GM12878 (cell line): ENCODE data around the gene IRAK2. TPM values are rescaled to one million over a fixed set of nuclear protein-coding genes. Genes with fewer than 3 reads are reported as not detected.

Source experiments
- ATF7 ChIP-seq: fragments of 450-650 bp; IDR thresholded peaks from 2 replicates; pipeline ENCODE4 v1.6.1; 2016; ENCODE audit warnings: low read depth, mild to moderate bottlenecking
- CBX3 ChIP-seq: fragments of 200-600 bp; sonication (generic); IDR thresholded peaks from 2 replicates; pipeline ENCODE4 v1.6.1; 2016; ENCODE audit warnings: low read depth, borderline replicate concordance
- CBX5 ChIP-seq: sonication (generic); IDR thresholded peaks from 2 replicates; pipeline ENCODE4 v1.6.1; 2016; ENCODE audit warnings: low read depth, moderate library complexity, mild to moderate bottlenecking, inconsistent platforms
- CHD4 ChIP-seq: fragments of 200-600 bp; sonication (generic); IDR thresholded peaks from 2 replicates; pipeline ENCODE4 v1.6.1; 2016; ENCODE audit warnings: mild to moderate bottlenecking
- CREM ChIP-seq: IDR thresholded peaks from 2 replicates; pipeline ENCODE4 v1.6.1; 2014; ENCODE audit warnings: antibody characterized with exemption, low read depth
- FOS ChIP-seq: IDR thresholded peaks from 3 replicates; pipeline ENCODE4 v1.6.1; 2011; ENCODE audit warnings: borderline replicate concordance; ENCODE audit not compliant: insufficient read length; ENCODE audit errors: extremely low read depth
- GABPA ChIP-seq: IDR thresholded peaks from 2 replicates; pipeline ENCODE4 v1.6.1; 2014; ENCODE audit warnings: antibody characterized with exemption, low read depth, mild to moderate bottlenecking, inconsistent platforms
- HDAC6 ChIP-seq: fragments of 200-600 bp; sonication (generic); IDR thresholded peaks from one replicate; pipeline ENCODE4 v1.8.0; 2017; ENCODE audit warnings: antibody characterized with exemption; ENCODE audit not compliant: unreplicated experiment
- IKZF2 ChIP-seq, 2 experiments: fragments of 450-650 bp; IDR thresholded peaks; 2 replicates each; pipeline ENCODE4 v1.6.1; 2017; ENCODE audit warnings: mild to moderate bottlenecking in 2 of 2, moderate library complexity in 2 of 2
- JUND ChIP-seq: IDR thresholded peaks from 2 replicates; pipeline ENCODE4 v1.6.1; 2012; ENCODE audit warnings: low read depth, mild to moderate bottlenecking, low read length, improper control_type of control experiment, moderate library complexity
- KLF5 ChIP-seq: fragments of 450-650 bp; IDR thresholded peaks from 2 replicates; pipeline ENCODE4 v1.6.1; 2014; ENCODE audit warnings: mild to moderate bottlenecking; ENCODE audit not compliant: partially characterized antibody
- MXI1 ChIP-seq: fragments of 150-350 bp; IDR thresholded peaks from 2 replicates; pipeline ENCODE4 v1.6.1; 2011; ENCODE audit warnings: low read depth, mild to moderate bottlenecking, inconsistent platforms, low read length, improper control_type of control experiment
- MYB ChIP-seq: fragments of 150-350 bp; IDR thresholded peaks from 2 replicates; pipeline ENCODE4 v1.6.1; 2014; ENCODE audit warnings: mild to moderate bottlenecking, low read depth, low read length, borderline replicate concordance
- NR2C2 ChIP-seq: IDR thresholded peaks from 2 replicates; pipeline ENCODE4 v1.6.1; 2011; ENCODE audit warnings: borderline replicate concordance, low read depth; ENCODE audit not compliant: control insufficient read depth, insufficient read length
- PAX5 ChIP-seq: IDR thresholded peaks from 2 replicates; pipeline ENCODE4 v1.6.1; 2011; ENCODE audit warnings: low read depth, low read length, borderline replicate concordance
- POLR2AphosphoS5 ChIP-seq: IDR thresholded peaks from 2 replicates; pipeline ENCODE4 v1.6.1; 2011; ENCODE audit warnings: mild to moderate bottlenecking, low read length, inconsistent platforms
- POU2F2 ChIP-seq: IDR thresholded peaks from 3 replicates; pipeline ENCODE4 v1.6.1; 2011; ENCODE audit warnings: low read depth, mild to moderate bottlenecking, low read length, borderline replicate concordance
- RAD21 ChIP-seq: IDR thresholded peaks from 2 replicates; pipeline ENCODE4 v1.6.1; 2011; ENCODE audit warnings: mild to moderate bottlenecking, low read depth, low read length, moderate library complexity; ENCODE audit not compliant: insufficient read depth
- SIN3A ChIP-seq: IDR thresholded peaks from 2 replicates; pipeline ENCODE4 v1.6.1; 2012; ENCODE audit warnings: low read depth, low read length, improper control_type of control experiment
- SMARCA5 ChIP-seq: fragments of 450-650 bp; IDR thresholded peaks from 2 replicates; pipeline ENCODE4 v1.6.1; 2017; ENCODE audit warnings: mild to moderate bottlenecking
- TBL1XR1 ChIP-seq: IDR thresholded peaks from 2 replicates; pipeline ENCODE4 v1.6.1; 2012; ENCODE audit warnings: low read depth, low read length, improper control_type of control experiment
- WRNIP1 ChIP-seq: IDR thresholded peaks from 2 replicates; pipeline ENCODE4 v1.6.1; 2011; ENCODE audit warnings: low read depth, low read length, improper control_type of control experiment, borderline replicate concordance
- YY1 ChIP-seq: IDR thresholded peaks from 2 replicates; pipeline ENCODE4 v1.6.1; 2011; ENCODE audit warnings: low read depth, mild to moderate bottlenecking, low read length
- ZNF274 ChIP-seq: IDR thresholded peaks from one replicate; pipeline ENCODE4 v1.8.0; 2011; ENCODE audit not compliant: insufficient read length, insufficient read depth
- ZZZ3 ChIP-seq: IDR thresholded peaks from 2 replicates; pipeline ENCODE4 v1.6.1; 2011; ENCODE audit warnings: low read depth; ENCODE audit not compliant: control insufficient read depth, insufficient read length
- polyA plus RNA-seq, 11 experiments: library from polyadenylated mRNA; depleted of rRNA in 4 of 11; unstranded in 6 of 11; stranded (reverse) in 5 of 11; fragments of >200 nt; fragmentation: Nextera tagmentation in 4 of 11; fragmentation: Illumina TruSeq in 1 of 11; extraction: Ambion mirVana in 4 of 11; extraction: Trizol in 1 of 11; gene quantifications; 1 replicate in 1 of 11; 2 replicates in 10 of 11; pipeline versions ENCODE4 v1.2.1 to v1.2.3, GENCODE V29; 2011 to 2016; ENCODE audit warnings: inconsistent platforms in 2 of 11, missing spikeins in 2 of 11, low read depth in 1 of 11
- total RNA-seq, 4 experiments: library from RNA; depleted of rRNA in 3 of 4; stranded (reverse); fragments of >200 nt in 3 of 4; fragmentation: Illumina TruSeq in 1 of 4; extraction: Trizol in 1 of 4; gene quantifications; 2 replicates each; pipeline versions ENCODE4 v1.2.1 to v1.2.3, GENCODE V29; 2013 to 2021
- TF ChIP-seq, protein P1 (sequence below): fragments of 450-650 bp; IDR thresholded peaks from 2 replicates; pipeline ENCODE4 v1.6.1; 2017; ENCODE audit warnings: borderline replicate concordance
- TF ChIP-seq, protein P2 (sequence below): IDR thresholded peaks from 2 replicates; pipeline ENCODE4 v1.6.1; 2011; ENCODE audit warnings: borderline replicate concordance, low read depth, mild to moderate bottlenecking, moderate library complexity, mixed read lengths, low read length; ENCODE audit not compliant: insufficient read depth; ENCODE audit errors: extremely low read length
- TF ChIP-seq, protein P3 (sequence below): fragments of 450-650 bp; IDR thresholded peaks from 2 replicates; pipeline ENCODE4 v1.6.1; 2018; ENCODE audit warnings: borderline replicate concordance, mild to moderate bottlenecking; ENCODE audit not compliant: partially characterized antibody

Gene IRAK2
- total and polyA plus RNA-seq, 10 of the 15 experiments (the other 5 are each of a cell fraction or from before 2014, with no cell fraction given): 0.48 to 5.7 (median 4.5) TPM

DNA sequence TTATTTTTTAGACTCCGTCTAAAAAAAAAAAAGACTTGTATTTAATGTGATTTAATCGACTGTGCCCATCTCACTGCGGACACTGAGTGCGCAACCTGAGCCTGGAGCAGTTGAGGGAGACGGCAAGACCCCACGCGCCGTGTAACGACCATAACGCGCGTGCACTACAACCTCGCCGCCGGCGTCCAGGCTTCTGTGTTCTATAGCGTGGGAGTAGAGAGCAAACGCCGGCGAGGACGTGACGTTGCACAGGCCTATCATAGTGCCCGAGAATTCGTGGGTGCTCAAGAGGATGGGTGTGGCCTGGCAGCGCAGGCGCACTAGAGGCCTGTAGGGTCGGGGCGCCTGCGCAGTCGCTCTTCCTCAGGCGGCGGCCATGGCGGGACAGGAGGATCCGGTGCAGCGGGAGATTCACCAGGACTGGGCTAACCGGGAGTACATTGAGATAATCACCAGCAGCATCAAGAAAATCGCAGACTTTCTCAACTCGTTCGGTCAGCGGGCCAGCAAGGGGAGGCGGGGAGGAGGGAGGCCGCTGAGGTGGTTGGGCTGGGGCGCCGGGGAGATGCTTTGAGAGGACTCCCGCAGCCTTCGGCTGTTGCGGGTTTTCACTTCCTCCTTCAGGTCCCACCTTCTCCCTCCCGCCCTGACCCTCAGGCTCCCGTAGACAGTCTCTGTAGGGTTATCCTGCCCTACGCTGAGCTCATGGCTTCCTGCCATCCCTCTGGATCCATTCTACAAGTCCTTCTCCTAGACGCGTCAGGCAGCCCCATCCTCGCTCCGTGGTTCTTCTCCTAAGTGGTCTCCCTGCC is 49.2 kb upstream of the IRAK2 start, which contains the start of gene BRK1 (continued):
- TF ChIP-seq CHD4 (no peak), HDAC6 (no peak), POLR2AphosphoS5 (peak; percentile 95), ATF7 (peak; percentile 46), PAX5 (peak; percentile 23; the same call in 1 of the 2 replicates), ZNF274 (no peak), YY1 (peak; percentile 95), MXI1 (peak; percentile 93), GABPA (0 out of 2 replicates have a peak, but pooled peaks have one; percentile 22), CBX3 (no peak), CBX5 (no peak), FOS (no peak), WRNIP1 (no peak), ZZZ3 (no peak), KLF5 (peak; percentile 16), NR2C2 (no peak), IKZF2 (IDR thresholded peaks at IDR 0.05) (peak in 1 of 2 experiments; percentile 55; a peak in 2 of 4 replicates), JUND (no peak), SIN3A (no peak; the same call in 1 of the 2 replicates), MYB (no peak), TBL1XR1 (no peak), RAD21 (no peak), SMARCA5 (0 out of 2 replicates have a peak, but pooled peaks have one; percentile 53), POU2F2 (peak; percentile 78; the same call in 1 of the 3 replicates), CREM (peak; percentile 90)
- TF ChIP-seq, protein P1, sequence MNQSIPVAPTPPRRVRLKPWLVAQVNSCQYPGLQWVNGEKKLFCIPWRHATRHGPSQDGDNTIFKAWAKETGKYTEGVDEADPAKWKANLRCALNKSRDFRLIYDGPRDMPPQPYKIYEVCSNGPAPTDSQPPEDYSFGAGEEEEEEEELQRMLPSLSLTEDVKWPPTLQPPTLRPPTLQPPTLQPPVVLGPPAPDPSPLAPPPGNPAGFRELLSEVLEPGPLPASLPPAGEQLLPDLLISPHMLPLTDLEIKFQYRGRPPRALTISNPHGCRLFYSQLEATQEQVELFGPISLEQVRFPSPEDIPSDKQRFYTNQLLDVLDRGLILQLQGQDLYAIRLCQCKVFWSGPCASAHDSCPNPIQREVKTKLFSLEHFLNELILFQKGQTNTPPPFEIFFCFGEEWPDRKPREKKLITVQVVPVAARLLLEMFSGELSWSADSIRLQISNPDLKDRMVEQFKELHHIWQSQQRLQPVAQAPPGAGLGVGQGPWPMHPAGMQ: peak; percentile 43; the same call in 1 of the 2 replicates
- TF ChIP-seq, protein P2, sequence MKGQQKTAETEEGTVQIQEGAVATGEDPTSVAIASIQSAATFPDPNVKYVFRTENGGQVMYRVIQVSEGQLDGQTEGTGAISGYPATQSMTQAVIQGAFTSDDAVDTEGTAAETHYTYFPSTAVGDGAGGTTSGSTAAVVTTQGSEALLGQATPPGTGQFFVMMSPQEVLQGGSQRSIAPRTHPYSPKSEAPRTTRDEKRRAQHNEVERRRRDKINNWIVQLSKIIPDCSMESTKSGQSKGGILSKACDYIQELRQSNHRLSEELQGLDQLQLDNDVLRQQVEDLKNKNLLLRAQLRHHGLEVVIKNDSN: peak; percentile 6
- TF ChIP-seq, protein P3, sequence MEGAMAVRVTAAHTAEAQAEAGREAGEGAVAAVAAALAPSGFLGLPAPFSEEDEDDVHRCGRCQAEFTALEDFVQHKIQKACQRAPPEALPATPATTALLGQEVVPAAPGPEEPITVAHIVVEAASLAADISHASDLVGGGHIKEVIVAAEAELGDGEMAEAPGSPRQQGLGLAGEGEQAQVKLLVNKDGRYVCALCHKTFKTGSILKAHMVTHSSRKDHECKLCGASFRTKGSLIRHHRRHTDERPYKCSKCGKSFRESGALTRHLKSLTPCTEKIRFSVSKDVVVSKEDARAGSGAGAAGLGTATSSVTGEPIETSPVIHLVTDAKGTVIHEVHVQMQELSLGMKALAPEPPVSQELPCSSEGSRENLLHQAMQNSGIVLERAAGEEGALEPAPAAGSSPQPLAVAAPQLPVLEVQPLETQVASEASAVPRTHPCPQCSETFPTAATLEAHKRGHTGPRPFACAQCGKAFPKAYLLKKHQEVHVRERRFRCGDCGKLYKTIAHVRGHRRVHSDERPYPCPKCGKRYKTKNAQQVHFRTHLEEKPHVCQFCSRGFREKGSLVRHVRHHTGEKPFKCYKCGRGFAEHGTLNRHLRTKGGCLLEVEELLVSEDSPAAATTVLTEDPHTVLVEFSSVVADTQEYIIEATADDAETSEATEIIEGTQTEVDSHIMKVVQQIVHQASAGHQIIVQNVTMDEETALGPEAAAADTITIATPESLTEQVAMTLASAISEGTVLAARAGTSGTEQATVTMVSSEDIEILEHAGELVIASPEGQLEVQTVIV: no peak
